ENCODE data around the gene DYRK1A. TPM values are rescaled to one million over a fixed set of nuclear protein-coding genes. Genes with fewer than 3 reads are reported as not detected.
A peak's percentile ranks its signal among the peaks of the same experiment; 100 is the strongest.

Gene DYRK1A
- total and polyA plus RNA-seq, 2 of the 13 experiments (the other 11 are each of a cell fraction or from before 2014, with no cell fraction given), result 24.6 to 34.2 TPM

DNA sequence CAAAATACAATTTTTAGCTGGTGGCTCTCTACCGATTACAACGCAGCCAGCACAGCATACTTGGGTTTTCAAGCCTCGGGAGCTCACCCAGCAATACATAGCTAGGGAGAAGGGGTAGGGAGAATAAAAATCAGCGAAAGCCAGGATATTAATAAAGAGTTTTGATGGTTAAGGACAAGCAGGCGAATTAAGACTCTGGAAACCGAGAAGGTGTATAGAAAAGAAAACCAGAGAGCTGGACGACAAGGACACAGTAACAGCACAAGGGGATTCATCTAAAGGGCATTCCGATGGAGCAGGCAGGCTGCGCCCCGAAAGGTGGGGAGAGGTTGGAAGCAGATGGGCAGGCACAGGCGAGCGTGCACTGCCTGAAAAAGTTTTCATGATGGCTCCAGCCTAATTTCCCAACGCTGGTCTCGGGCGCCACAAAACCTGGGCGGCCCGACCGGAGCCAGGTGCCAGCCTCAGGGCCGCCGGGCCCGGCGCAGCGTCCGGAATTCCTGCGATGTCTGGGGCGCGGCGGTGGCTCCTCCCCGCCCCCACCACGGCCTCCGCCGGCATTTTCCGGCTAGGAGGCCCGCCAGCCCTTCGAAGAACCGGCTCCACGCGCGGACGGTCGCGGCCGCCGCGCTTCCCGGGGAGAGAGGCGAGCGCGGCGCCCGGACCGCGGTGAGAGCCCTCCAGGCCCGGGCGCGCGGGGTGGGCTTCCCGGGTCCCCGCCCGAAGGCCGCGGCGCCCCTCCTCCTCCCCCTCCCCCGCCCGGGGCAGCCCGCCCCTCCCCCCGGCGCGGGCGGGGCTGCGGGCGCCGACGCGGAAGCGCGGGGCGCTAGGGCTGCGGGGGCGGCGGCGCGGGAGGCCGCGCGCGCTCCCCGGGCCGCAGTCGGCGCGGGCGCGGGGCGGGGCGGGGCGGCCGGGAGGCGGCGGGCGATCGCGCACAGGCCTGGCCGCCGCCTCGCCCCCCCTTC lies 774 bp upstream of the DYRK1A start (continued):
- TF ChIP-seq REXO4 (CRISPR knock-in tag; IDR thresholded peaks at IDR 0.05; ENCODE audit: borderline replicate concordance), result no peak
- TF ChIP-seq, protein P1, sequence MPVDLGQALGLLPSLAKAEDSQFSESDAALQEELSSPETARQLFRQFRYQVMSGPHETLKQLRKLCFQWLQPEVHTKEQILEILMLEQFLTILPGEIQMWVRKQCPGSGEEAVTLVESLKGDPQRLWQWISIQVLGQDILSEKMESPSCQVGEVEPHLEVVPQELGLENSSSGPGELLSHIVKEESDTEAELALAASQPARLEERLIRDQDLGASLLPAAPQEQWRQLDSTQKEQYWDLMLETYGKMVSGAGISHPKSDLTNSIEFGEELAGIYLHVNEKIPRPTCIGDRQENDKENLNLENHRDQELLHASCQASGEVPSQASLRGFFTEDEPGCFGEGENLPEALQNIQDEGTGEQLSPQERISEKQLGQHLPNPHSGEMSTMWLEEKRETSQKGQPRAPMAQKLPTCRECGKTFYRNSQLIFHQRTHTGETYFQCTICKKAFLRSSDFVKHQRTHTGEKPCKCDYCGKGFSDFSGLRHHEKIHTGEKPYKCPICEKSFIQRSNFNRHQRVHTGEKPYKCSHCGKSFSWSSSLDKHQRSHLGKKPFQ (CRISPR knock-in tag; IDR thresholded peaks at IDR 0.05; ENCODE audit: insufficient replicate concordance), result no peak
- TF ChIP-seq, protein P2, sequence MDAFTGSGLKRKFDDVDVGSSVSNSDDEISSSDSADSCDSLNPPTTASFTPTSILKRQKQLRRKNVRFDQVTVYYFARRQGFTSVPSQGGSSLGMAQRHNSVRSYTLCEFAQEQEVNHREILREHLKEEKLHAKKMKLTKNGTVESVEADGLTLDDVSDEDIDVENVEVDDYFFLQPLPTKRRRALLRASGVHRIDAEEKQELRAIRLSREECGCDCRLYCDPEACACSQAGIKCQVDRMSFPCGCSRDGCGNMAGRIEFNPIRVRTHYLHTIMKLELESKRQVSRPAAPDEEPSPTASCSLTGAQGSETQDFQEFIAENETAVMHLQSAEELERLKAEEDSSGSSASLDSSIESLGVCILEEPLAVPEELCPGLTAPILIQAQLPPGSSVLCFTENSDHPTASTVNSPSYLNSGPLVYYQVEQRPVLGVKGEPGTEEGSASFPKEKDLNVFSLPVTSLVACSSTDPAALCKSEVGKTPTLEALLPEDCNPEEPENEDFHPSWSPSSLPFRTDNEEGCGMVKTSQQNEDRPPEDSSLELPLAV (CRISPR knock-in tag; conservative IDR thresholded peaks at IDR 0.05; ENCODE audit: low read depth), result no peak
- TF ChIP-seq CCAR2 (optimal IDR thresholded peaks at IDR 0.05; ENCODE audit: low read depth, low read length), result no peak
- TF ChIP-seq, protein P3, sequence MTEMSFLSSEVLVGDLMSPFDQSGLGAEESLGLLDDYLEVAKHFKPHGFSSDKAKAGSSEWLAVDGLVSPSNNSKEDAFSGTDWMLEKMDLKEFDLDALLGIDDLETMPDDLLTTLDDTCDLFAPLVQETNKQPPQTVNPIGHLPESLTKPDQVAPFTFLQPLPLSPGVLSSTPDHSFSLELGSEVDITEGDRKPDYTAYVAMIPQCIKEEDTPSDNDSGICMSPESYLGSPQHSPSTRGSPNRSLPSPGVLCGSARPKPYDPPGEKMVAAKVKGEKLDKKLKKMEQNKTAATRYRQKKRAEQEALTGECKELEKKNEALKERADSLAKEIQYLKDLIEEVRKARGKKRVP (CRISPR knock-in tag; IDR thresholded peaks at IDR 0.05), result no peak
- TF ChIP-seq, protein P4, sequence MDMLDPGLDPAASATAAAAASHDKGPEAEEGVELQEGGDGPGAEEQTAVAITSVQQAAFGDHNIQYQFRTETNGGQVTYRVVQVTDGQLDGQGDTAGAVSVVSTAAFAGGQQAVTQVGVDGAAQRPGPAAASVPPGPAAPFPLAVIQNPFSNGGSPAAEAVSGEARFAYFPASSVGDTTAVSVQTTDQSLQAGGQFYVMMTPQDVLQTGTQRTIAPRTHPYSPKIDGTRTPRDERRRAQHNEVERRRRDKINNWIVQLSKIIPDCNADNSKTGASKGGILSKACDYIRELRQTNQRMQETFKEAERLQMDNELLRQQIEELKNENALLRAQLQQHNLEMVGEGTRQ (IDR thresholded peaks at IDR 0.05; ENCODE audit: low read depth, low read length), result no peak
- TF ChIP-seq, protein P4 (CRISPR knock-in tag; IDR thresholded peaks at IDR 0.05; ENCODE audit: borderline replicate concordance), result no peak
- no peak for TF ChIP-seq KLF12 (CRISPR knock-in tag; IDR thresholded peaks at IDR 0.05; ENCODE audit: borderline replicate concordance)
- no peak for TF ChIP-seq RARA (CRISPR knock-in tag; IDR thresholded peaks at IDR 0.05)
- TF ChIP-seq, protein P5, sequence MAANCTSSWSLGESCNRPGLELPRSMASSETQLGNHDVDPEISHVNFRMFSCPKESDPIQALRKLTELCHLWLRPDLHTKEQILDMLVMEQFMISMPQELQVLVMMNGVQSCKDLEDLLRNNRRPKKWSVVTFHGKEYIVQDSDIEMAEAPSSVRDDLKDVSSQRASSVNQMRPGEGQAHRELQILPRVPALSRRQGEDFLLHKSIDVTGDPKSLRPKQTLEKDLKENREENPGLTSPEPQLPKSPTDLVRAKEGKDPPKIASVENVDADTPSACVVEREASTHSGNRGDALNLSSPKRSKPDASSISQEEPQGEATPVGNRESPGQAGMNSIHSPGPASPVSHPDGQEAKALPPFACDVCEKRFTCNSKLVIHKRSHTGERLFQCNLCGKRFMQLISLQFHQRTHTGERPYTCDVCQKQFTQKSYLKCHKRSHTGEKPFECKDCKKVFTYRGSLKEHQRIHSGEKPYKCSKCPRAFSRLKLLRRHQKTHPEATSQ (CRISPR knock-in tag; IDR thresholded peaks at IDR 0.05; ENCODE audit: borderline replicate concordance), result no peak
- TF ChIP-seq ZNF20 (CRISPR knock-in tag; IDR thresholded peaks at IDR 0.05), result no peak
- TF ChIP-seq POLR2AphosphoS2 (IDR thresholded peaks at IDR 0.05; ENCODE audit: low read depth, low read length), result no peak
- TF ChIP-seq NFE2L2 (IDR thresholded peaks at IDR 0.05; ENCODE audit: low read length), result no peak
- no peak; the same call in 1 of the 2 replicates for TF ChIP-seq POGZ (CRISPR knock-in tag; IDR thresholded peaks at IDR 0.05)
- TF ChIP-seq MED1 (CRISPR knock-in tag; IDR thresholded peaks at IDR 0.05), result peak; percentile 57; the same call in 1 of the 2 replicates
- TF ChIP-seq, protein P6, sequence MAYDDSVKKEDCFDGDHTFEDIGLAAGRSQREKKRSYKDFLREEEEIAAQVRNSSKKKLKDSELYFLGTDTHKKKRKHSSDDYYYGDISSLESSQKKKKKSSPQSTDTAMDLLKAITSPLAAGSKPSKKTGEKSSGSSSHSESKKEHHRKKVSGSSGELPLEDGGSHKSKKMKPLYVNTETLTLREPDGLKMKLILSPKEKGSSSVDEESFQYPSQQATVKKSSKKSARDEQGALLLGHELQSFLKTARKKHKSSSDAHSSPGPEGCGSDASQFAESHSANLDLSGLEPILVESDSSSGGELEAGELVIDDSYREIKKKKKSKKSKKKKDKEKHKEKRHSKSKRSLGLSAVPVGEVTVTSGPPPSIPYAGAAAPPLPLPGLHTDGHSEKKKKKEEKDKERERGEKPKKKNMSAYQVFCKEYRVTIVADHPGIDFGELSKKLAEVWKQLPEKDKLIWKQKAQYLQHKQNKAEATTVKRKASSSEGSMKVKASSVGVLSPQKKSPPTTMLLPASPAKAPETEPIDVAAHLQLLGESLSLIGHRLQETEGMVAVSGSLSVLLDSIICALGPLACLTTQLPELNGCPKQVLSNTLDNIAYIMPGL (CRISPR knock-in tag; IDR thresholded peaks at IDR 0.05; ENCODE audit: borderline replicate concordance in 1 of 2, low read depth in 1 of 2), result no peak; a peak in 2 of 4 replicates
- no peak for TF ChIP-seq FOXJ3 (CRISPR knock-in tag; IDR thresholded peaks at IDR 0.05; ENCODE audit: borderline replicate concordance)
- TF ChIP-seq ZNF543 (CRISPR knock-in tag; IDR thresholded peaks at IDR 0.05), result no peak; the same call in 1 of the 2 replicates
